GM12892 (cell line): ENCODE results near the gene TRIM9.

Experiments used
- POLR2A ChIP-seq: IDR thresholded peaks from 2 replicates; pipeline ENCODE4 v1.6.1; 2011; ENCODE audit warnings: low read depth, low read length, control low read depth
- POLR2AphosphoS5 ChIP-seq: IDR thresholded peaks from 2 replicates; pipeline ENCODE4 v1.6.1; 2011; ENCODE audit warnings: low read depth, low read length, control low read depth

DNA sequence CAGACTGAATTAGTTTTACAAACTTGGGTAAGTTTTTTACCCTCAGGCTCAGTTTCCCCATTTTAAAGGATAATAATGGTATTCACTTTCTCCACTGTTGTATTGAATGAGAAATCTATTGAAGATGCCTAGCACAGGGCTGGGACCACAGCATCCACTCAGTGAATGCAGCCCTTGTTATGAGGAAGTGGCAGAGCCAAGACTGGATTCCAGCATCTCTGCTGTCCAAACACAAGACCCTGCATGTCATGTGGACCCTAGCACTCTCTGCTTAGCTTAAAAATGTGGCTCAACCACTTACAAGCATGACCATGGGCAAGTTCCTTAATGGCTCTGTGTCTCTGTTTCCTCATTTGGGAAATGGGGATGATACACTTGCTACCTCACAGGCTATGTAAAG lies 24.1 kb upstream of the TRIM9 start:
- no peak for TF ChIP-seq POLR2AphosphoS5
- no peak for TF ChIP-seq POLR2A
